ENCODE results near the gene PHLPP1. TPM values are rescaled to one million over a fixed set of nuclear protein-coding genes. Genes with fewer than 3 reads are reported as not detected.

Gene PHLPP1
- total RNA-seq, 1 experiment from 2014 or later, result 13.7 TPM

GRCh38 chr18:62730941-62731340 lies 15.6 kb downstream of the PHLPP1 start:
- Histone ChIP-seq H3K4me1 (ENCODE audit: insufficient read depth, low read length, poor library complexity, severe bottlenecking) (no peaks in the 10 kb centered on the region), H3K9me3 (ENCODE audit: low read depth, low read length, poor library complexity, severe bottlenecking) (peaks cover 5% of the 10 kb centered on the region), H3K27ac (ENCODE audit: low read depth, low read length, poor library complexity, severe bottlenecking) (no peak overlapping the region), H3K4me3 (ENCODE audit: low read depth, low read length, poor library complexity, severe bottlenecking) (no peak overlapping the region), H3K36me3 (ENCODE audit: insufficient read depth, low read length, poor library complexity, severe bottlenecking) (no peaks in the 10 kb centered on the region), H3K27me3 (replicated peaks; ENCODE audit: insufficient read depth, low read depth, low read length, poor library complexity) (no peaks in the 10 kb centered on the region)
- intact Hi-C loops (cut with micrococcal nuclease; ENCODE audit: unreplicated experiment), result no loop called here
- TF ChIP-seq CTCF (conservative IDR thresholded peaks at IDR 0.05; ENCODE audit: low read depth, low read length), result no peak
- TF ChIP-seq EZH2 (IDR thresholded peaks at IDR 0.05; ENCODE audit: borderline replicate concordance, low read depth, low read length, poor library complexity, severe bottlenecking), result no peak
- DNase-seq (ENCODE audit: low spot score), result no peak
- BruUV-seq (replicated peaks), result no TSS peak
- ChIA-PET POLR2A (ENCODE audit: low non-redundant PET) (no interaction called here), CTCF (no interaction called here)

- no peak for TF ChIP-seq EZH2 (IDR thresholded peaks at IDR 0.05; ENCODE audit: borderline replicate concordance, low read depth, low read length, poor library complexity, severe bottlenecking)
- TF ChIP-seq CTCF (conservative IDR thresholded peaks at IDR 0.05; ENCODE audit: low read depth, low read length), result no peak
These were observed 17.3 kb downstream of the PHLPP1 start for GRCh38 chr18:62732617-62733016.

GRCh38 chr18:62734290-62734689 lies 18.9 kb downstream of the PHLPP1 start:
- POLR2A ChIA-PET (ENCODE audit: low non-redundant PET), result no interaction called here
- no peaks in the 10 kb centered on the region for H3K27me3 ChIP-seq (replicated peaks; ENCODE audit: insufficient read depth, low read depth, low read length, poor library complexity)
- intact Hi-C loops (cut with micrococcal nuclease; ENCODE audit: unreplicated experiment), result no loop called here
- no peaks in the 10 kb centered on the region for H3K4me1 ChIP-seq (ENCODE audit: insufficient read depth, low read length, poor library complexity, severe bottlenecking)
- no peaks in the 10 kb centered on the region for H3K36me3 ChIP-seq (ENCODE audit: insufficient read depth, low read length, poor library complexity, severe bottlenecking)
- H3K4me3 ChIP-seq (ENCODE audit: low read depth, low read length, poor library complexity, severe bottlenecking), result no peak overlapping the region
- no peak overlapping the region for H3K27ac ChIP-seq (ENCODE audit: low read depth, low read length, poor library complexity, severe bottlenecking)
- CTCF ChIA-PET, result no interaction called here
- TF ChIP-seq EZH2 (IDR thresholded peaks at IDR 0.05; ENCODE audit: borderline replicate concordance, low read depth, low read length, poor library complexity, severe bottlenecking) (no peak), CTCF (conservative IDR thresholded peaks at IDR 0.05; ENCODE audit: low read depth, low read length) (no peak)
- no TSS peak for BruUV-seq (replicated peaks)
- no peak for DNase-seq (ENCODE audit: low spot score)
- H3K9me3 ChIP-seq (ENCODE audit: low read depth, low read length, poor library complexity, severe bottlenecking), result peaks cover 5% of the 10 kb centered on the region

More at GRCh38 chr18:62732617-62733016, 17.3 kb downstream of the PHLPP1 start:
- H3K4me3 ChIP-seq (ENCODE audit: low read depth, low read length, poor library complexity, severe bottlenecking), result no peak overlapping the region
- H3K9me3 ChIP-seq (ENCODE audit: low read depth, low read length, poor library complexity, severe bottlenecking), result peaks cover 5% of the 10 kb centered on the region
- ChIA-PET CTCF (no interaction called here), POLR2A (ENCODE audit: low non-redundant PET) (no interaction called here)
- no peak overlapping the region for H3K27ac ChIP-seq (ENCODE audit: low read depth, low read length, poor library complexity, severe bottlenecking)
- no TSS peak for BruUV-seq (replicated peaks)
- H3K36me3 ChIP-seq (ENCODE audit: insufficient read depth, low read length, poor library complexity, severe bottlenecking), result no peaks in the 10 kb centered on the region
- DNase-seq (ENCODE audit: low spot score), result no peak
- no peaks in the 10 kb centered on the region for H3K27me3 ChIP-seq (replicated peaks; ENCODE audit: insufficient read depth, low read depth, low read length, poor library complexity)
- H3K4me1 ChIP-seq (ENCODE audit: insufficient read depth, low read length, poor library complexity, severe bottlenecking), result no peaks in the 10 kb centered on the region
- intact Hi-C loops (cut with micrococcal nuclease; ENCODE audit: unreplicated experiment), result no loop called here
